ENCODE data around the gene SNAPC2.
A peak's percentile ranks its signal among the peaks of the same experiment; 100 is the strongest.

Gene SNAPC2, protein sequence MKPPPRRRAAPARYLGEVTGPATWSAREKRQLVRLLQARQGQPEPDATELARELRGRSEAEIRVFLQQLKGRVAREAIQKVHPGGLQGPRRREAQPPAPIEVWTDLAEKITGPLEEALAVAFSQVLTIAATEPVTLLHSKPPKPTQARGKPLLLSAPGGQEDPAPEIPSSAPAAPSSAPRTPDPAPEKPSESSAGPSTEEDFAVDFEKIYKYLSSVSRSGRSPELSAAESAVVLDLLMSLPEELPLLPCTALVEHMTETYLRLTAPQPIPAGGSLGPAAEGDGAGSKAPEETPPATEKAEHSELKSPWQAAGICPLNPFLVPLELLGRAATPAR

DNA sequence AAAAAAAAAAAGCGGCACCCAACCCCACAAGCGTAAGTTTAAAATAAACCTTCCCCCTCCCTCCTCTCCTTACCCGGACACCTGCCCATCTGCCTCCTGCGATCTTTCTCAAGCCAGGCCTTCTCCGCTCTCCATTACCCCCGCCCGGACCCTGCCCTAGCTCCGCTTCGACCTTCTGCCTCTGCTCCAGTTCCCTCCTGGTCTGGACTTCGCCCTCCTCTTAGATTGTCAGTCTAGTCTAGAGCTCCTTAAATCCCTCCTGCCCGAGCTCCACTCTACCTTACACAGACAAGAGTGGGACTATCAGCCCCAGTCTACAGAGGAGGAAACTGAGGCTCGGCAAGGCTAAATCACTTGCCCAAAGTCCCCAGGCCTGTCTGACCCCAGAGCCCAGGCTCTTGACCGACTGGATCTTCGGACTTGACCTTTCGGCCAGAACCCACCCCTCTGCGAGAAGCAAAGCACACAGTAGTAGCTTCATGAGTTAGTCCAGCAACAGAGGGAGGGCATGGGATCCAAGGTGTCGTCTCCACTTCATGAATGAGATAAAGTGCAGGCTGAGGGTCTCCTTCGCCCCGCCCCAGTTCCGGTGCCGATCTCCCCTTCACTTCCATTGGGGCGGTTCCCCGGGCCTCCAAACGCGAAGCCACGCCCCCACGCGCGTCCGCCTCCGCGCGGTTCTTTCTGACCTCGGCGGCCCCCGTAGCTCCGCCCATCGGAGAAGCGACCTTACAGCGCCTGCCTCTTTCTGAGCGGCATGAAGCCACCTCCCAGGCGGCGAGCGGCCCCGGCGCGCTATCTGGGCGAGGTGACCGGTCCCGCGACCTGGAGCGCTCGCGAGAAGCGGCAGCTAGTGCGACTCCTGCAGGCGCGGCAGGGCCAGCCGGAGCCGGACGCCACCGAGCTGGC lies at the start of gene SNAPC2:
TSS of gene SNAPC2 (plus strand) at position 729 of the 909 bp plus-strand sequence. CDS start at position 758, 29 bp downstream.
- FAIRE-seq = peak; percentile 44
- peak; percentile 83 for DNase-seq (ENCODE audit: low spot score)

DNA sequence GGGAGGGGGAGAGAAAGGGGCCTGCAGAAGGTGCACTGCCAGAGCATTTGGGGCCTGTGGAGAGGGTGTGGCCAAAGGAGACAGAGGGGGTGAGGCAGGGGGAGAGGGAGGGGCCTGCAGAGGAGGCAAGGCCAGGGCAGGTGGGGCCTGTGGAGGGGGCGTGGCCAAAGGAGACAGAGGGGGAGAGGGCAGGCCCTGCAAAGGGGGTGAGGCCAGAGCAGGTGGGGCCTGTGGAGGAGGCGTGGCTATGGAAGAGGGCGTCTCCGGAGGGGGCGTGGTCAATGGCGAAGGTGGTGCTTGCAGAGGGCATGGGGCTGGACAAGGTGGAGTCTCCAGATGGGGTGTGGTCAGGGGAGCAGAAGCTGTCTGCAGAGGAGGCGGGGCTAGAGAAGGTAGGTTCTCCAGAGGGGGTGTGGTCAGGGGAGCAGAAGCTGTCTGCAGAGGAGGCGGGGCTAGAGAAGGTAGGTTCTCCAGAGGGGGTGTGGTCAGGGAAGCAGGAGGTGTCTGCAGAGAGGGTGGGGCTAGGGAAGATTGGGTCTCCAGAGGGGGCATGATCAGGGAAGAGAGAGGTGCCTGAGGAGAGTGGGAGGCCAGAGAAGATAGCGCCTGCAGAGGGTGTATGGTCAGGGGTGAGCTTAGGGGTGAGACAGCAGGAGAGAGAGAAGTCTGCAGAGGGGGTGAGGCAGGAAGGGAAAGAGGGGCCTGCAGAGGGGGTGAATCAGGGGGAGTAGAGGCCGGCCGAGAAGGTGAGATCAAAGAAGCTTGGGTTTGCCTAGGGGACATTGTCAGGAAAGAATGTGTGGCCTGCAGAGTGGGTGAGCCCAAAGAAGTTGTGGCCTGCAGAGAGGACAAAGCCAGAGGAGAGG lies 49.3 kb upstream of the SNAPC2 start:
- DNase-seq (ENCODE audit: low spot score) (peak; percentile 60), FAIRE-seq (no peak)

- DNase-seq (ENCODE audit: low spot score) (peak; percentile 84), FAIRE-seq (peak; percentile 78)
Measured at GRCh38 chr19:7871437-7872305, 48.5 kb upstream of the SNAPC2 start.

- no peak for FAIRE-seq
- DNase-seq (ENCODE audit: low spot score) = no peak
Measured at GRCh38 chr19:7872306-7873204, 47.6 kb upstream of the SNAPC2 start.

GRCh38 chr19:7873304-7874075 lies 46.6 kb upstream of the SNAPC2 start:
- no peak for DNase-seq (ENCODE audit: low spot score)
- no peak for FAIRE-seq

DNA sequence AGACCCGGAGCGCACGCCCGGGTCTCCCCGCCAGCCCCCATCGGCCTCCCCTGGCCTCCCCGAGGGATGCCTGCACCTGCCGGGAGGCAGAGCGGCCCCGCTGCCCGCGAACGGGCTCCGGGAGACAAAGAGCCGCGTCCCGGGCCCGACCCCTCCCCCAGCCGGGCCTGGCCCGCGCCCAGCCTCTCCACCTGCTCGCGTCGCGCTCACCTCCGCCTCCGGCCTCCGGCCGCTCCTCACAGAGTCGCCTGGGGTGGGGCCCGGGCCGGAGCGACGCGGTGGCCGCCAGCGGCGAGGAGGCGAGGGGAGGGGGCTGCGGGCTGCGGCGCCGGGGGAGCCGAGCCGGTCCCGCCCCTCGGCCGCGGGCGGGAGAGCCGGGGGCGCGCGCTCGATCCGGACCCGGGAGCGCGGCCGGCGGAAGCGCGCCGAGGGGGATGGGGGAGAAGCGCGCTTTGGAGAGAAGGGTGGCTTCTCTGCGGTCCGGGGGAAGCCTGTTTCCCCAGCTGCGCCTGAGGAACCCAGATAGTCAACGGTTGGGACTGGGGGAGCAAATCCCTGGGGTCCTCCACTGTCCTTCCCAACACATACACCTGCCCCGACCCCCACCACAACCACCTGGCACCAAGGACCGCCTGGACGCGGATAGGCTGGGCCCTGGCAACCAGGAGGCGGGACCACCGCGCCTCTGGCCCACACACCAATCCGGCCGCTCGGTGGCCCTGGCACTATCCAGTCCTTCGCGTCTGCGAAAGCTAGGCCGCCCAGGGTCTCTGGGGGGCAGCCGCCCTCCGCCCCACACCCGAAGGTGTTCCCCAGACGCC lies 45.9 kb upstream of the SNAPC2 start, which contains the start of gene PRR36:
TSS of gene PRR36 (minus strand) at position 315 of the 821 bp plus-strand sequence. CDS start 701 bp downstream, outside the sequence.
- DNase-seq (ENCODE audit: low spot score) = no peak
- no peak for FAIRE-seq

- FAIRE-seq = no peak
- no peak for DNase-seq (ENCODE audit: low spot score)
Measured at GRCh38 chr19:7874897-7875273, 45.3 kb upstream of the SNAPC2 start.

DNA sequence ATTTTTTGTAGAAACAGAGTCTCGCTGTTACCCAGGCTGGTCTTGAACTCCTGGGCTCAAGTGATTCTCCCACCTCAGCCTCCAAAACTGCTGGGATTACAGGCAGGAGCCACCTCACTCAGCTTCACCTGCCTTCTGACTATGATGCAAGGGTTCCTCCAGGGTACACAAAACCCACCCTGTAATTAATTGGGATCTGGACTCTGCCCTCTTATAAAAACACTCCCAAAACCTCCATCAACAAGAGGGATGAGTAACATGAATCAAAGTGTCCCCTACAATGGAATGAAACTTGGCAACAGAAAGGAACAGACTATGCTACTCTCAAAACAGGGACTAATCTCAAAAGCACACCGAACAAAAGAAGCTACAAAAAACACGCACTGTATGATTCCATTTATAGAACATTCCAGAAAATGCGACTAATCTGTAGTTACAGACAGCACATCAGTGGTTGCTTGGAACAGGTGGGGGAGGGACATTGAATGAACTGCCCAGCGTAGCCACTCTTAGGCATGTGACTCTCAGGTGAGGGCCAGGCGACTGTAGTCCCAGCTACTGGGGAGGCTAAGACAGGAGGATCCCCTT lies 42.8 kb upstream of the SNAPC2 start:
- FAIRE-seq (no peak), DNase-seq (ENCODE audit: low spot score) (no peak)

- FAIRE-seq (no peak), DNase-seq (ENCODE audit: low spot score) (no peak)
Measured at GRCh38 chr19:7879111-7879807, 40.9 kb upstream of the SNAPC2 start.

GRCh38 chr19:7879836-7880235 lies 40.3 kb upstream of the SNAPC2 start:
- DNase-seq (ENCODE audit: low spot score) (no peak), FAIRE-seq (no peak)

DNA sequence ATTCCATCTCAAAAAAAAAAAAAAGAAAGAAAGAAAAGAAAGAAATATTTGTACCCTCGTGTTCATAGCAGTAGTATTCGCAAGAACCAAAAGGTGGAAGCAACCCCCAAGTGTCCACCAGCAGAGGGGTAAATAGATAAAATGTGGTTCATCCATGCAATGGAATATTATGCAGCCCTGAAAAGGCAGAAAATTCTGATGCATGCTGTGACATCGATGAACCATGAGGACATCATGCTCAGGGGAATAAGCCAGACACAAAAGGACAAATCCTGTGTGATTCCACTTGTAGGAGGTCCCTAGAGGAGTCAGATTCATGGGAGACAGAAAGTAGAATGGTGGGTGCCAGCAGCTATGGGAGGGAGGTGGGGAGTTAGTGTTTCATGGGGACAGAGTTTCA lies 38.2 kb upstream of the SNAPC2 start:
- DNase-seq (ENCODE audit: low spot score) = no peak
- FAIRE-seq = no peak

DNA sequence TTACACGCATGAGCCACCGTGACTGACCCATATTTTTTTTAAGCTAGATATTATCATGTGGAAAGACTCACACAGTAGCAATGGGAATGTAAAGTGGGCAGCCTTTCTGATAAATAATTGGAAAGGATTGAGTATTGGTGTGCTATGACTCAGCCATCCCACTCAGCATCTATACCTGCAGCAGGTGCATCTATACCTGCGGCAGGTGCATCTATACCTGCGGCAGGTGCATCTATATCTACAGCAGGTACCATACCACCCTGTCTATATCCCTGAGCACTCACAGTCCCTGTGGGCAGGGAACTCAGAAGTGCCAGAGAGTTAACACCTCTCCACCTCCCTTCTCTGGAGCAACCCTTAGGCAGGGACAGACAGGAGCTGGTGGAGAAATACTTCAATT lies 37.0 kb upstream of the SNAPC2 start:
- FAIRE-seq (no peak), DNase-seq (ENCODE audit: low spot score) (no peak)

- DNase-seq (ENCODE audit: low spot score) = no peak
- FAIRE-seq = no peak
Measured at GRCh38 chr19:7883796-7884570, 36.2 kb upstream of the SNAPC2 start.

DNA sequence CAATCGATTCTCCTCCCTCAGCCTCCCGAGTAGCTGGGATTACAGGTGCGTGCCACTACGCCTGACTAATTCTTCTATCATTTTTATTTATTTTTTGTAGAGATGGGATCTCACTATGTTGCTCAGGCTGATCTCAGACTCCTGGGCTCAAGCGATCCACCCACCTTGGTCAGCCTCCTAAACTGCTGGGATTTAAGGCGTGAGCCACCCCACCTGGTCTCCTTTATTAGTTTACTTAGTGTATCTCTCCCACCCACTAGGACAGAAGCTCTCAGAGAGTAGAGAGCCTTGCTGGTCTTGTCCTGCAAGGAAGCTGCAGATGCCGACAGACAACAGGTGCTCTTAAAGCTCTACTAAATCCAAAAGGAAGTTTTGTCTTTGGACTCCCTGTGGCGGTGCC lies 34.3 kb upstream of the SNAPC2 start:
- DNase-seq (ENCODE audit: low spot score) (no peak), FAIRE-seq (no peak)

- no peak for FAIRE-seq
- DNase-seq (ENCODE audit: low spot score) = no peak
Measured at GRCh38 chr19:7887408-7888144, 32.6 kb upstream of the SNAPC2 start.
